ENCODE measurements around the gene SOX13. TPM values are rescaled to one million over a fixed set of nuclear protein-coding genes. Genes with fewer than 3 reads are reported as not detected.

The SOX13 gene
- total RNA-seq, 1 experiment from 2014 or later = 31.5 TPM

DNA sequence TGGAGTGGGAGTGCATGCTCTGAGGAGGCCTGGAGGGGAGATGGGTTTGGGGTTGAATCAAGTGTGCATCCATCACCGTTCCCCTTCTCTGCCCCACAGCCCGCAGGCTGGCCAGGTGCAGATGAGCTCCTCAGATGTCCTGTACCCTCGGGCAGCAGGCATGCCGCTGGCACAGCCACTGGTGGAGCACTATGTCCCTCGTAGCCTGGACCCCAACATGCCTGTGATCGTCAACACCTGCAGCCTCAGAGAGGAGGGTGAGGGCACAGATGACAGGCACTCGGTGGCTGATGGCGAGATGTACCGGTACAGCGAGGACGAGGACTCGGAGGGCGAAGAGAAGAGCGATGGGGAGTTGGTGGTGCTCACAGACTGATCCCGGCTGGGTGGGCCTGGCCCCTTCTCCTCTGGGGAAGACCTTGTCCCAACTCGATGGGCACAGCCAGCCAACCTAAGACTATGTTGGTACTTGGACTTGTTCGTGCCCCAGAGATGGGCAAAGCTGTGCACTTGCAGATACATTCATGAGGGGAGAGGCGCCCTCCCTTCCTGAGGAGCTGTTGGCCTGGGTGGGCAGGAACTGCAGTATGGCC, 52.9 kb downstream of the SOX13 start:
- H3K27ac Mint-ChIP-seq (ENCODE audit: unreplicated experiment) = no peak overlapping the region
- POLR2A ChIA-PET = no interaction called here
- CTCF ChIA-PET = interaction anchor here (4.0 kb wide), 1 partner anchor 256 kb away, joined by 60 read pairs; no protein-coding TSS in a partner anchor
- peaks cover 27% of the 10 kb centered on the region for H3K36me3 Mint-ChIP-seq (ENCODE audit: insufficient read depth, unreplicated experiment)
- no TSS peak for BruUV-seq (replicated peaks)
- H3K27me3 Mint-ChIP-seq (ENCODE audit: insufficient read depth, unreplicated experiment) = no peaks in the 10 kb centered on the region
- H3K4me1 Mint-ChIP-seq (ENCODE audit: low read depth, unreplicated experiment) = peaks cover 19% of the 10 kb centered on the region
- H3K9me3 Mint-ChIP-seq (ENCODE audit: unreplicated experiment) = no peaks in the 10 kb centered on the region
- H3K4me3 Mint-ChIP-seq (ENCODE audit: unreplicated experiment) = no peak overlapping the region
- TF ChIP-seq, protein P1, sequence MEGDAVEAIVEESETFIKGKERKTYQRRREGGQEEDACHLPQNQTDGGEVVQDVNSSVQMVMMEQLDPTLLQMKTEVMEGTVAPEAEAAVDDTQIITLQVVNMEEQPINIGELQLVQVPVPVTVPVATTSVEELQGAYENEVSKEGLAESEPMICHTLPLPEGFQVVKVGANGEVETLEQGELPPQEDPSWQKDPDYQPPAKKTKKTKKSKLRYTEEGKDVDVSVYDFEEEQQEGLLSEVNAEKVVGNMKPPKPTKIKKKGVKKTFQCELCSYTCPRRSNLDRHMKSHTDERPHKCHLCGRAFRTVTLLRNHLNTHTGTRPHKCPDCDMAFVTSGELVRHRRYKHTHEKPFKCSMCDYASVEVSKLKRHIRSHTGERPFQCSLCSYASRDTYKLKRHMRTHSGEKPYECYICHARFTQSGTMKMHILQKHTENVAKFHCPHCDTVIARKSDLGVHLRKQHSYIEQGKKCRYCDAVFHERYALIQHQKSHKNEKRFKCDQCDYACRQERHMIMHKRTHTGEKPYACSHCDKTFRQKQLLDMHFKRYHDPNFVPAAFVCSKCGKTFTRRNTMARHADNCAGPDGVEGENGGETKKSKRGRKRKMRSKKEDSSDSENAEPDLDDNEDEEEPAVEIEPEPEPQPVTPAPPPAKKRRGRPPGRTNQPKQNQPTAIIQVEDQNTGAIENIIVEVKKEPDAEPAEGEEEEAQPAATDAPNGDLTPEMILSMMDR (IDR thresholded peaks at IDR 0.05; ENCODE audit: insufficient read depth in 1 of 2, low read depth in 1 of 2, low read length in 1 of 2, severe bottlenecking in 1 of 2, unreplicated experiment in 1 of 2) = no peak
- no peak overlapping the region for H3K4me3 ChIP-seq (ENCODE audit: low read depth, low read length)
- H3K4me1 ChIP-seq = peaks cover 5% of the 10 kb centered on the region; the same call in 1 of the 2 replicates
- H3K27me3 ChIP-seq (replicated peaks; ENCODE audit: control insufficient read depth, insufficient read depth, low read length) = no peaks in the 10 kb centered on the region
- DNase-seq = no peak
- intact Hi-C loops (cut with micrococcal nuclease; ENCODE audit: unreplicated experiment) = loop anchor here (10.0 kb wide), 1 partner anchor 121 kb away; no protein-coding TSS in a partner anchor
- H3K9me3 ChIP-seq = no peaks in the 10 kb centered on the region
- peaks cover 2% of the 10 kb centered on the region for H3K36me3 ChIP-seq (ENCODE audit: control insufficient read depth, insufficient read depth, low read length)

DNA sequence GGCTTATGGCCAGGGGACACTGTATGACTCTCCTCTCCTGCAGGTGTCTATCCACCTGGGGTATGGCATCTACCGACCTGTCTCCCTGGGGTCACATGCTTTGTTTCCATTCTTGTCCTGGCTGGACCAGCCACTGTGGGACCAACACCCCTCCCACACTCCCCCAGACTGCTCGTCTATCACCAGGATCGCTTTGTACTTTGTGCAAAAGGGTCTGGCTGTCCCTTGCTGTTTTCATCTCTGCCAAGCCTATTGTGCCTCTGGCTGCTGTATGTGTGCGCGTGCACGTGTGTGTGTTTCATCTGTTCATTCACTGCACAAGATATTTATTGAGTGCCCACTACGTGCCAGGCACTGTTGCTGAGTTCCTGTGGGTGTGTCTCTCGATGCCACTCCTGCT, 53.5 kb downstream of the SOX13 start:
- peaks cover 2% of the 10 kb centered on the region for H3K36me3 ChIP-seq (ENCODE audit: control insufficient read depth, insufficient read depth, low read length)
- H3K36me3 Mint-ChIP-seq (ENCODE audit: insufficient read depth, unreplicated experiment) = peaks cover 32% of the 10 kb centered on the region
- H3K9me3 Mint-ChIP-seq (ENCODE audit: unreplicated experiment) = no peaks in the 10 kb centered on the region
- H3K4me1 Mint-ChIP-seq (ENCODE audit: low read depth, unreplicated experiment) = peaks cover 19% of the 10 kb centered on the region
- H3K9me3 ChIP-seq = no peaks in the 10 kb centered on the region
- no peak overlapping the region for H3K4me3 Mint-ChIP-seq (ENCODE audit: unreplicated experiment)
- ChIA-PET POLR2A (no interaction called here), CTCF (interaction anchor here (4.0 kb wide), 1 partner anchor 256 kb away, joined by 60 read pairs; no protein-coding TSS in a partner anchor)
- no peak overlapping the region for H3K4me3 ChIP-seq (ENCODE audit: low read depth, low read length)
- H3K27me3 Mint-ChIP-seq (ENCODE audit: insufficient read depth, unreplicated experiment) = no peaks in the 10 kb centered on the region
- no peak for DNase-seq
- H3K4me1 ChIP-seq = peaks cover 5% of the 10 kb centered on the region; the same call in 1 of the 2 replicates
- TF ChIP-seq, protein P1 (IDR thresholded peaks at IDR 0.05; ENCODE audit: insufficient read depth in 1 of 2, low read depth in 1 of 2, low read length in 1 of 2, severe bottlenecking in 1 of 2, unreplicated experiment in 1 of 2) = no peak
- H3K27me3 ChIP-seq (replicated peaks; ENCODE audit: control insufficient read depth, insufficient read depth, low read length) = no peaks in the 10 kb centered on the region
- BruUV-seq (replicated peaks) = no TSS peak
- no peak overlapping the region for H3K27ac Mint-ChIP-seq (ENCODE audit: unreplicated experiment)
- intact Hi-C loops (cut with micrococcal nuclease; ENCODE audit: unreplicated experiment) = loop anchor here (10.0 kb wide), 1 partner anchor 122 kb away; no protein-coding TSS in a partner anchor

GRCh38 chr1:204126956-204127355, 54.0 kb downstream of the SOX13 start:
- Mint-ChIP-seq H3K9me3 (ENCODE audit: unreplicated experiment) (no peaks in the 10 kb centered on the region), H3K4me3 (ENCODE audit: unreplicated experiment) (no peak overlapping the region), H3K4me1 (ENCODE audit: low read depth, unreplicated experiment) (peaks cover 19% of the 10 kb centered on the region), H3K27ac (ENCODE audit: unreplicated experiment) (no peak overlapping the region), H3K36me3 (ENCODE audit: insufficient read depth, unreplicated experiment) (peaks cover 36% of the 10 kb centered on the region), H3K27me3 (ENCODE audit: insufficient read depth, unreplicated experiment) (no peaks in the 10 kb centered on the region)
- H3K27me3 ChIP-seq (replicated peaks; ENCODE audit: control insufficient read depth, insufficient read depth, low read length) = no peaks in the 10 kb centered on the region
- ChIA-PET POLR2A (no interaction called here), CTCF (interaction anchor here (1.1 to 4.0 kb wide), 6 partner anchors 54 to 267 kb away, joined by 3 to 60 read pairs (median 16); partner anchors contain the start of genes SNRPE and SOX13)
- H3K4me1 ChIP-seq = peaks cover 5% of the 10 kb centered on the region; the same call in 1 of the 2 replicates
- H3K4me3 ChIP-seq (ENCODE audit: low read depth, low read length) = no peak overlapping the region
- BruUV-seq (replicated peaks) = no TSS peak
- no peak for DNase-seq
- H3K9me3 ChIP-seq = no peaks in the 10 kb centered on the region
- H3K36me3 ChIP-seq (ENCODE audit: control insufficient read depth, insufficient read depth, low read length) = peaks cover 2% of the 10 kb centered on the region; the same call in 1 of the 2 replicates
- TF ChIP-seq, protein P1 (IDR thresholded peaks at IDR 0.05; ENCODE audit: insufficient read depth in 1 of 2, low read depth in 1 of 2, low read length in 1 of 2, severe bottlenecking in 1 of 2, unreplicated experiment in 1 of 2) = no peak
- intact Hi-C loops (cut with micrococcal nuclease; ENCODE audit: unreplicated experiment) = loop anchor here (1.0 to 10.0 kb wide), 2 partner anchors 122 to 256 kb away; no protein-coding TSS in a partner anchor
